DND-41 (cell line): Measurements from ENCODE around the gene TDP2.

ENCODE experiments used
- ATAC-seq: fragments of 200-7000 bp; cut with Tn5 transposase; 3 replicates; pipeline ENCODE4 v1.9.1; 2021; ENCODE audit warnings: low read depth; ENCODE audit not compliant: insufficient read depth
- DNase-seq: peaks from one replicate; pipeline ENCODE4 v3.0.0-alpha.2; 2020
- H2AFZ ChIP-seq: 2 replicates; pipeline ENCODE4 v1.6.0; 2012; ENCODE audit warnings: low read depth, low read length
- H3K27ac ChIP-seq: 2 replicates; pipeline ENCODE4 v1.5.1; 2012; ENCODE audit warnings: low read length, inconsistent platforms
- H3K27me3 ChIP-seq: fragments of 200-600 bp; sonication (generic); 2 replicates; pipeline ENCODE4 v1.6.0; 2012; ENCODE audit warnings: low read length, mild to moderate bottlenecking, inconsistent platforms; ENCODE audit not compliant: insufficient read depth, poor library complexity
- H3K36me3 ChIP-seq: 2 replicates; pipeline ENCODE4 v1.5.1; 2012; ENCODE audit warnings: low read length, inconsistent platforms; ENCODE audit not compliant: insufficient read depth
- H3K4me1 ChIP-seq: 2 replicates; pipeline ENCODE4 v1.5.1; 2012; ENCODE audit warnings: mild to moderate bottlenecking, low read length; ENCODE audit not compliant: insufficient read depth
- H3K4me2 ChIP-seq: 2 replicates; pipeline ENCODE4 v1.6.0; 2012; ENCODE audit warnings: mild to moderate bottlenecking, moderate library complexity, low read length, inconsistent platforms; ENCODE audit not compliant: insufficient read depth
- H3K4me3 ChIP-seq, 2 experiments: fragments of 200-600 bp in 1 of 2; shearing (Covaris generic) in 1 of 2; 2 replicates each; pipeline ENCODE4 v1.5.1; 2012 to 2016; ENCODE audit warnings: inconsistent platforms in 2 of 2, low read length in 2 of 2, mild to moderate bottlenecking in 2 of 2, low read depth in 1 of 2, moderate library complexity in 1 of 2
- H3K79me2 ChIP-seq: 2 replicates; pipeline ENCODE4 v1.6.0; 2012; ENCODE audit warnings: low read length, inconsistent platforms; ENCODE audit not compliant: insufficient read depth
- H3K9ac ChIP-seq: 2 replicates; pipeline ENCODE4 v1.6.0; 2012; ENCODE audit warnings: low read depth, mild to moderate bottlenecking, inconsistent platforms, low read length, moderate library complexity
- H3K9me3 ChIP-seq: 2 replicates; pipeline ENCODE4 v1.5.1; 2012; ENCODE audit warnings: low read length, moderate library complexity, mild to moderate bottlenecking, inconsistent platforms; ENCODE audit not compliant: insufficient read depth, severe bottlenecking
- H4K20me1 ChIP-seq: 2 replicates; pipeline ENCODE4 v1.6.0; 2012; ENCODE audit warnings: low read length; ENCODE audit not compliant: insufficient read depth
- EZH2 ChIP-seq: IDR thresholded peaks from 3 replicates; pipeline ENCODE4 v1.6.1; 2012; ENCODE audit warnings: borderline replicate concordance, low read depth, mild to moderate bottlenecking, moderate library complexity, low read length, inconsistent platforms; ENCODE audit not compliant: severe bottlenecking
- TF ChIP-seq, protein P1 (sequence below): IDR thresholded peaks from 2 replicates; pipeline ENCODE4 v1.5.1; 2012; ENCODE audit warnings: borderline replicate concordance, low read length, moderate library complexity, mild to moderate bottlenecking; ENCODE audit not compliant: poor library complexity, severe bottlenecking; ENCODE audit errors: extremely low read depth

The TDP2 gene

DNA sequence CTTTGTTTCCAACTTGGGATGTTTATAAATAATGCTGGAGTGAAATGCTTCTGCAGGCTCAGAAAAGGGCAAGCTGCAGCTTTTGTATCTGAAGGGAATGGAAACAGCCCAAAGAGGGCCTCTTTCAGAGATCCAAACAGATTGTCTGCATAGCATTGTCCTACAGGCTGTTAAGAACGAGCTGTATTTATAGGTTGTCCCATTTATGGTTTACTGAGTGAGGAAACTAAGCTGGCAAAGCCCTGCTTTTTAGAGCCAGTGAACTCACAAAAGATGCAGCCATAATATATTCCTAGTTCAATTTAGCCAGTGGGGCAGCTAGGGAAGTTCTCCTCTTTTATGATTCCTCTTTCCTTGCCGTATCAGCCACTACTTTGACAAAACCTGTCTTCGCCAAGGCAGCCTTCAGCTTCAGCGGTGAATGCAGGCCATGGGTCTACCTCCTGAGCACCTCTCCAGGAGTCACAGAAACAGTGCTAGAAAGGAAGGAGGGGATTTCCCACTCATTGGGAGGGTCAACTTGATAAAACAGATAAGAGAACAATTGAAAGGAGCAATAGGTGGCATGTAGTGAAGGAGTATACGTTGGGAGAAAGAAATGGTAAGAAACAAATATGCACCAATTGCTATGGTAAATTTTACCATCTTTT, 35.7 kb downstream of the TDP2 start:
- Histone ChIP-seq H3K4me3 (no peak overlapping the region), H2AFZ (no peak overlapping the region; the same call in 1 of the 2 replicates), H3K9ac (no peak overlapping the region), H3K27ac (no peak overlapping the region), H3K4me1 (no peaks in the 10 kb centered on the region), H3K79me2 (no peaks in the 10 kb centered on the region), H3K9me3 (no peaks in the 10 kb centered on the region), H4K20me1 (no peaks in the 10 kb centered on the region), H3K27me3 (peaks cover 20% of the 10 kb centered on the region), H3K4me2 (no peak overlapping the region), H3K36me3 (no peaks in the 10 kb centered on the region)
- ATAC-seq (no peak), DNase-seq (no peak)
- TF ChIP-seq EZH2 = no peak
- TF ChIP-seq, protein P1, sequence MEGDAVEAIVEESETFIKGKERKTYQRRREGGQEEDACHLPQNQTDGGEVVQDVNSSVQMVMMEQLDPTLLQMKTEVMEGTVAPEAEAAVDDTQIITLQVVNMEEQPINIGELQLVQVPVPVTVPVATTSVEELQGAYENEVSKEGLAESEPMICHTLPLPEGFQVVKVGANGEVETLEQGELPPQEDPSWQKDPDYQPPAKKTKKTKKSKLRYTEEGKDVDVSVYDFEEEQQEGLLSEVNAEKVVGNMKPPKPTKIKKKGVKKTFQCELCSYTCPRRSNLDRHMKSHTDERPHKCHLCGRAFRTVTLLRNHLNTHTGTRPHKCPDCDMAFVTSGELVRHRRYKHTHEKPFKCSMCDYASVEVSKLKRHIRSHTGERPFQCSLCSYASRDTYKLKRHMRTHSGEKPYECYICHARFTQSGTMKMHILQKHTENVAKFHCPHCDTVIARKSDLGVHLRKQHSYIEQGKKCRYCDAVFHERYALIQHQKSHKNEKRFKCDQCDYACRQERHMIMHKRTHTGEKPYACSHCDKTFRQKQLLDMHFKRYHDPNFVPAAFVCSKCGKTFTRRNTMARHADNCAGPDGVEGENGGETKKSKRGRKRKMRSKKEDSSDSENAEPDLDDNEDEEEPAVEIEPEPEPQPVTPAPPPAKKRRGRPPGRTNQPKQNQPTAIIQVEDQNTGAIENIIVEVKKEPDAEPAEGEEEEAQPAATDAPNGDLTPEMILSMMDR = no peak

DNA sequence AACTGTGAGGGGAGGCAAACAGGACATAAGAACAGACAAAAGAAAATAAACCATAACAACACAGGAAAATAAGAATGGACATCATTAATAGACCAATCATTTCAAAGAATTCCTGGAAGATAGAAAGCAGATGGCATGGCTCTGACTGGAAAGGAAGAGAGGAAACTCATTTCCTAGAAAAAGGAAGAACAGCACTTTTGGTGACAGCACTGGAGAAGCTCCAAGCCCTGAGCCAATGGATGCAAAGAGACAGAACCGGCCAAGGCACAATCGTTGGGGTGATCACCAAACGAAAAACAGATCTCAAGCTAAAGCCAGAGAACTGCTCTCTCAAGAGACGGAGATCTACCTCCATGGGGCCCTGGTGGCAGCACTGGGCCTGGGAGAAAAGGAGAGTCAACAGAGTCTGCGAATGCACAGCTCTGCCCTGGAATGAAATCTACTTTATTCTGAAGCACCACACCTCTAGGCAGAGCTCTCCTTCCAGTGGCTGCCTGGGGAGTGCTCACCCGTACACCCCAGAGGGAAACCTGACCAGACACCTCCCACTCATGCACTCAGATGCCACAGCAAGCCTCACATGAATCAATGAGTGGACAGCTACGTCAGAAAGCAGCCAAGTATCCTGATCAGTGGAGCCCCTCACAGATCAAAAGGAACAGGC, 44.9 kb downstream of the TDP2 start:
- H2AFZ ChIP-seq = no peak overlapping the region
- no peaks in the 10 kb centered on the region for H3K4me1 ChIP-seq
- H3K4me3 ChIP-seq = no peak overlapping the region
- no peaks in the 10 kb centered on the region for H3K36me3 ChIP-seq
- H3K9ac ChIP-seq = no peak overlapping the region
- no peak for ATAC-seq
- H3K79me2 ChIP-seq = no peaks in the 10 kb centered on the region
- no peak overlapping the region for H3K4me2 ChIP-seq
- H3K27ac ChIP-seq = no peak overlapping the region
- H4K20me1 ChIP-seq = no peaks in the 10 kb centered on the region
- TF ChIP-seq, protein P1 = no peak
- TF ChIP-seq EZH2 = no peak
- H3K9me3 ChIP-seq = no peaks in the 10 kb centered on the region
- H3K27me3 ChIP-seq = peaks cover 3% of the 10 kb centered on the region
- DNase-seq = no peak

DNA sequence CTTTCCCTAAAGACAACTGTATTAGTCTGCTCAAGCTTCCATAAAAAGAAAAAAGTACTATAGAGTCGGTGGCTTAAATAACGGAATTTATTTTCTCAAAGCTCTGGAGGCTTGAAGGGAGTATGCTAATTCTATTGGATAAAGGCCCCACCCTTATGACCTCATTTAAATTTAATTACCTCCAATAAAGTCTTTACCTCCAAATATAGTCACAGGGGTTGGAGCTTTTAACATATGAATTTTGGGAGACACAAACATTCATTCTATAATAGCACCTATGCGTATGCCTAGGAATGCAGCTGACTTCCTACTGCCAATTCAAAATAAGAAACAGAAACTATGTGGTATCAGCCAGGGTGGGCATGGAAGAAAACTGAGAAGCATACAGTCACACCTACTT, 46.1 kb downstream of the TDP2 start:
- Histone ChIP-seq H3K27me3 (no peaks in the 10 kb centered on the region), H3K4me3 (no peak overlapping the region), H3K4me2 (no peak overlapping the region), H3K79me2 (no peaks in the 10 kb centered on the region), H3K27ac (no peak overlapping the region), H2AFZ (no peak overlapping the region), H3K9me3 (no peaks in the 10 kb centered on the region), H3K36me3 (no peaks in the 10 kb centered on the region), H4K20me1 (no peaks in the 10 kb centered on the region), H3K4me1 (no peaks in the 10 kb centered on the region), H3K9ac (no peak overlapping the region)
- no peak for TF ChIP-seq EZH2
- TF ChIP-seq, protein P1 = no peak
- ATAC-seq = no peak
- no peak for DNase-seq

DNA sequence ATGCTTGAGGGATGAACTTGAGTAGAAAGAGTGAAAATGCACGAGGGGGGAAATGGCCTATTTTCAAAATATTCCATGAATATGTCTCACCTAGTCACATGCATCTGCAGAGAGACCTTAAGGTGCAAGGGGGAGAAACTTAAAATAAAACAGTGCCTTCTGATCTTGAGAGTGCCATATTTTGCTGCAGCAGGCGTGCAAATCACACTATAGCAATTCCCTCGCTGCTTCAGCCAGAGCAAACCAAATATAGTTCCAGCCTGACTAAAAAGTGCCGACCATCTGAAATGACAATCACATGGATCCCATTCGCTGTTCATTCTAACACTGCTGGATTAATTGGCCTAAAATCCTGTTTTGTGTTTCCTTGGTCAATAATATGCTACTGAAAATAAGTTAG, 47.0 kb downstream of the TDP2 start:
- ATAC-seq (no peak), DNase-seq (no peak)
- H3K9me3 ChIP-seq = no peaks in the 10 kb centered on the region
- no peaks in the 10 kb centered on the region for H3K79me2 ChIP-seq
- H3K9ac ChIP-seq = no peak overlapping the region
- TF ChIP-seq EZH2 = no peak
- no peaks in the 10 kb centered on the region for H3K27me3 ChIP-seq
- no peak overlapping the region for H2AFZ ChIP-seq
- no peak overlapping the region for H3K4me3 ChIP-seq
- no peaks in the 10 kb centered on the region for H4K20me1 ChIP-seq
- H3K36me3 ChIP-seq = no peaks in the 10 kb centered on the region
- H3K4me2 ChIP-seq = no peak overlapping the region
- no peak overlapping the region for H3K27ac ChIP-seq
- no peaks in the 10 kb centered on the region for H3K4me1 ChIP-seq
